Measurements from ENCODE around the gene FOXP4.

FOXP4 gene

DNA sequence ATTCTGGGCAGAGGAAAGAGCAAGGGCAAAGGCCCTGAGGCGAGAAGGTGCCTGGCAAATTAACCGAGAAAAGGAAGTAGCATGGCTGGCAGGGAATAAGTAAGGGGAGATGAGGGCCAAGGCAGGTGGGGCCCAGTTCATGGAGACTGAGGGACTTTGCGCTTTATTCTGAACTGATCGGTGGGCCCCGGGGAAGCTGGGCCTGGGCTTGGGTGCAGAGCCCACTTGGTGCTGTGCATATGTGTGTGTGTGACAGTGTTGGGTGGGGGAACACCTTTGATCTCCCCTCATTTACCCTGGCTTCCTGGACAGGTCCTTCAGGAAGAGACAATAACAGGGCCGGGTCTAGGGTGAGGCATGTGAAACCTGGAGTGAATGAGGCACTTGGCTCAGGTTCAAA is 89.2 kb downstream of the FOXP4 start:
- no peak for DNase-seq

DNA sequence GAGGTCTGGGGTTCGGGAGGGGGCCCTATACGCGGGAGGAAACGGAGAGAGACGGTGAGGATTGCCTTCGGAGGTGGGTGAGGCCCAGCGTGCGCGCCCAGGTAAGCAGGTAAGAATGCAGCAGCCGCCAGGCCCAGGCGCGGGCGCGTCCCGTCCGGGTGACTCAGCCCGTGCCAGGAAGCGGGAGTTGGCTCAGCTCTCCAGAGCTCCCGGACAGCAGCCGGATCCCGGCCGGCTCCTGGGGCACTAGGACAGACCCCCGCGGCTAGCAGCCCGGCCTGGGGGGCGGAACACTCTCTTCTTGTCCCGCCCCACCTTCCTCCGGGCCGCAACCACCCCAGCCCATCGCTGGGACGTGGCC is 90.6 kb downstream of the FOXP4 start:
- DNase-seq = no peak

GRCh38 chr6:41637194-41638001 is 91.2 kb downstream of the FOXP4 start:
- DNase-seq = no peak

- no peak for DNase-seq
Measured at GRCh38 chr6:41638002-41638934, 92.1 kb downstream of the FOXP4 start, which contains the start of gene MDFI. Gene MDFI, plus strand, starts transcription at chr6:41638468. Its CDS starts 282 bp downstream, at chr6:41638750.

GRCh38 chr6:41638935-41639808 is 93.0 kb downstream of the FOXP4 start:
- no peak for DNase-seq

GRCh38 chr6:41639809-41640371 is 93.7 kb downstream of the FOXP4 start:
- DNase-seq = no peak

- DNase-seq = no peak
Measured at GRCh38 chr6:41640426-41640825, 94.2 kb downstream of the FOXP4 start.

GRCh38 chr6:41641352-41641925 is 95.3 kb downstream of the FOXP4 start:
- DNase-seq = no peak

DNA sequence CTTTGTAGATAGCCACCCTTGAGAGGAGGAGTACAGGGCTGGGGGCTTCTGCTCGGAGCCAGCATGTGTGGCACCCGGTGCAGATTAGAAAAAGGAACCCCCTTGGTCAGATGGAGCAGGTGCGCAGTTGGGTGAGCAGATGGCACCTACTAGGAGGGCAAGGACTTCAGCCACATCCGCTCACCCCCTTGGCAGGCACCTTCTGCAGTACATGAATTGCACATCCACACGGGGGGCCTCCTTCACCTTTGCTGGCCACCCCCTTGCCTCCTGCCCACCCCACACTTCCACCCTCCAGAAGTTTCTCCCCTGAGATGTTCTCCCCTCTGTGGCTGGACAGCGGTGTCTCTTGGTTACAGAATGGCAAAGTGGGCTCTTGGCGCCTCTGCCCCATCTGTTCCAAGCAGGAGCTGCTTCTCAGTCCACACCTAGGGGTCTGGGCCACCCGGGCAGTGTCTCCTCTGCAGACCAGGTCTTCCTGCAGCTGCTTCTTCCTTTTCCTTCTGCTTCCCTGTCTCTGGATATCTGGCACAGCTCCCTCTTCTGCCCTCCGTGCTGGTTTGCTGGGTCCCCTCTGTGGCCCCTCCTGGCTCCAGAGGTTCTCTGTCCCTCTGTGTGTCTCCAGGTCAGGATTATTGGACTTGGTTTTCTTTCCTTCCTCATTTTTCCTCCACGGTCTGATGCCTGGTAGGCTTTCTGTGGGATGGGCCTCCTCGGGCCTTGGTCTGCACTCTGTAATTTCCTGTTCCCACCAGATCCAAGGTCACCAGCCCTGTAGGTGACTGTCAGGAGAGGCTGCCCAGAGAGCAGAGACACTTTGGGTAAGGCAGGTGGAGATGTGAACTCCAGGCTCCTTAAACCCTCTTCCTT is 96.1 kb downstream of the FOXP4 start:
- DNase-seq = no peak

- DNase-seq = no peak
Measured at GRCh38 chr6:41642960-41643898, 97.0 kb downstream of the FOXP4 start.

- no peak for DNase-seq
Measured at GRCh38 chr6:41643899-41644269, 97.7 kb downstream of the FOXP4 start.

GRCh38 chr6:41644297-41644879 is 98.2 kb downstream of the FOXP4 start:
- no peak for DNase-seq

DNA sequence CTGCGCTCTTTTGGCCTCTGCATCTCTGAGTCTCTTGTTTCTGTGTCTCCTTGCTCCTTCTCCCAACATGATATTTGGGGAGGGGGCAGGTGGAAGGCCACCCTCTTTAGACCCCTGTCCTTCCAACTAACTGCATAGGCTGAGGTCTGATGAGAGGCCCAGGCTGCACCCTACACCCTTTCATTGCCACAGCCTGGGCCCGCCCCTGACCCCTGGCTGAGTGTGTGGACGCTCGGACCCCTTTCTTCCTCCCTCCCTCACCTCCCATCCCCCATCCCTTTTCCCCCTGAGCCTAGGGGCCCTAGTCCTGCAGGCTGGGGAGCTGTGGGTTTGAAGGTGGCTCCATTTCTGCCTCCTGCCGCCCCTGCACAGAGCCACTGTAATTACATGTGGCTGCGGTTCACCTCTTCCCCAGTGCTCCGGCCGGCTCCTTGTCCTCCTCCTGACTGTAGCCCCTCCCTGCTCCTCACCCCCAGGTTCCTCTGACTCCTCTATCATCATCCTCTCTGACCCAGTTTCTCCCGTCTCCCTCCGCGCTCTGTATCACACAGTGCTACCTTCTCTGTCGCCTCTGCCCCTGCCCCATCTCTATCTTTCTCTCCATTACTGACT is 98.9 kb downstream of the FOXP4 start:
- no peak for DNase-seq

DNA sequence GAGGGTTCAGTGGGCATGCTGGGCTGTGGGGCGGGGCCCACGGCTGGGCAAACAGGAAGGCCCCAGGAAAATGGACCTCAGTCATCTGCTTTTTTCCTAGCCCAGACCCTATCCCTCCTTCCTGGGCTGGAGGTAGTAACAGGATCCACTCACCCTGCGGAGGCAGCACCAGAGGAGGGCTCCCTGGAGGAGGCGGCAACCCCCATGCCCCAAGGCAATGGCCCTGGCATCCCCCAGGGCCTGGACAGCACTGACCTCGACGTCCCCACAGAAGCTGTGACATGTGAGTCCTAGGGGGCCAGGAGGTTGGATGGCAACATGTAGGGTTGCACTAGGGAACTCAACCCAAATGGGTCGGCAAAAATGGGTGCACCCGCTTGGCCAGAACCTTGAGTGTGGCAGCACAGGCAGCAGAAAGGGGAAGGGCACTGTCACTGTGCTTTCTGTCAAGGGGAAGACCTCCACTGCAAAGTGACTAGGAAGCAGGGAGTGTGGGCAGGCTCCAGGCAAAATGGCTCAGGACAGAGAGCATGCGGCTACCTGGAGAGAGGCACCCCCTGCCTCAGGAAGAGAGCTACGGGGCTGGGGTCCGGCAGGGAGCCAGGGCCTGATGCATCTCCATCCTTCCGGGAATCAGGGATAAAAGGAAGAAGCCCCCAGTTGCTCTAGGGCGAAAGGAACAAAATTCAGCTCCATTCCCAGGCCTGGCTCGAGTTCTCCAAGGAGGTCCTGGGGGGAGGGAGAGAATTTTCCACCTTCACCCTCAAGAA is 100.0 kb downstream of the FOXP4 start:
- DNase-seq = no peak

- no peak for DNase-seq
Measured at GRCh38 chr6:41647061-41647511, 100.9 kb downstream of the FOXP4 start.

DNA sequence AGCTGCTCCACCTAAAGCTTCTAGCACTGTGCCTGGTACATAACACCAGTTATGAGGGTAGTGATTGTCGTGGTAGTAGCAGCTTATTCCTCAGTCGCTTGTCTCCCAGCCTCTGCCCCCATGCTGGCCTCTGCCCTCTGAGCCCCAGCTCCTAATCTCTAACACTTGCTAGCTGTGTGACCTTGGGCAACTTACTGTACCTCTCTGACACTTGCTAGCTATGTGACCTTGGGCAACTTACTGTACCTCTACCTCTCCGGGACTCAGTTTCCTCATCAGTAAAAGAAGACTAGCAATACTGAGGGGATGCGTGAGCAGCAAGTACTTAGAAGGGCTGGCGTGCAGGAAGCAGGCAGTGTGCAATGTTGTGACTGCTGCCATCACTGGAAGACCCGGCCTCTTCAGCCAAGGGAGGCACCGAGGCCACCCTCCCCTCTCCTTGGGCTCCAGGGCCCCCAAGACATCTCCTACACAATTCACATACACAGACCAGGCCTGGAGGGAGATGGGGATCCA is 101.9 kb downstream of the FOXP4 start:
- DNase-seq = no peak

- DNase-seq = no peak
Measured at GRCh38 chr6:41648921-41649320, 102.7 kb downstream of the FOXP4 start.

DNA sequence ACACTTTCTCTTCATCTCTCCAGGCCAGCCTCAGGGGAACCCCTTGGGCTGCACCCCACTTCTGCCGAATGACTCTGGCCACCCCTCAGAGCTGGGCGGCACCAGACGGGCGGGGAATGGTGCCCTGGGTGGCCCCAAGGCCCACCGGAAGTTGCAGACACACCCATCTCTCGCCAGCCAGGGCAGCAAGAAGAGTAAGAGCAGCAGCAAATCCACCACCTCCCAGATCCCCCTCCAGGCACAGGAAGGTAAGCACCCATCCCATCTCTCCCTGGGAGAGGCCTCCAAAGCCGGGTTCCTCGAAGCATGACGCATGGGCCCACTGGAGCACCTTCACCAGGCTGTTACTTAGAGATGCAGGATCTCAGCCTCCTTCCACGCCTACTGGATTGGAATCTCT is 103.4 kb downstream of the FOXP4 start:
- no peak for DNase-seq
